K562 (cell line): ENCODE data around the gene YPEL1. TPM values are rescaled to one million over a fixed set of nuclear protein-coding genes. Genes with fewer than 3 reads are reported as not detected.

Experiments
- CBX1 ChIP-seq: sonication (generic); IDR thresholded peaks from 2 replicates; pipeline ENCODE4 v1.6.1; 2016; ENCODE audit warnings: antibody characterized with exemption, low read depth, mild to moderate bottlenecking
- GTF2E2 ChIP-seq: fragments of 200-800 bp; sonication (Bioruptor generic); IDR thresholded peaks from 2 replicates; pipeline ENCODE4 v1.6.1; 2016; ENCODE audit warnings: missing genetic modification characterization, missing compliant biosample characterization
- HOMEZ ChIP-seq: fragments of 250-450 bp; sonication (Bioruptor Pico); IDR thresholded peaks from 2 replicates; pipeline ENCODE4 v1.4.0; 2020; ENCODE audit warnings: mild to moderate bottlenecking, moderate library complexity
- IRF2 ChIP-seq: sonication (generic); formaldehyde crosslinking; IDR thresholded peaks from 2 replicates; pipeline ENCODE4 v1.8.1; 2022; ENCODE audit warnings: mild to moderate bottlenecking, missing genetic modification reagents
- MXD1 ChIP-seq: fragments of 250-450 bp; sonication (Bioruptor Pico); IDR thresholded peaks from 2 replicates; pipeline ENCODE4 v1.8.0; 2021; ENCODE audit warnings: borderline replicate concordance, mild to moderate bottlenecking, moderate library complexity; ENCODE audit not compliant: poor library complexity, severe bottlenecking
- NBN ChIP-seq: fragments of 450-650 bp; IDR thresholded peaks from 2 replicates; pipeline ENCODE4 v1.6.1; 2016; ENCODE audit warnings: low read depth, mild to moderate bottlenecking
- NFYB ChIP-seq: IDR thresholded peaks from 2 replicates; pipeline ENCODE4 v1.6.1; 2011; ENCODE audit warnings: mild to moderate bottlenecking, moderate library complexity; ENCODE audit not compliant: insufficient read length; ENCODE audit errors: extremely low read depth
- NR2C1 ChIP-seq, 2 experiments: fragments of 450-650 bp; IDR thresholded peaks; 2 replicates each; pipeline ENCODE4 v1.6.1; 2017; ENCODE audit warnings: mild to moderate bottlenecking in 2 of 2, antibody characterized with exemption in 1 of 2, inconsistent platforms in 1 of 2, missing compliant biosample characterization in 1 of 2, missing genetic modification characterization in 1 of 2
- POLR2G ChIP-seq: fragments of 200-400 bp; formaldehyde crosslinking; IDR thresholded peaks from 2 replicates; pipeline ENCODE4 v1.6.1; 2017; ENCODE audit warnings: low read depth, mild to moderate bottlenecking, antibody characterized with exemption, low read length, moderate library complexity
- PRDM10 ChIP-seq: fragments of 450-650 bp; IDR thresholded peaks from 2 replicates; pipeline ENCODE4 v1.6.1; 2018; ENCODE audit not compliant: partially characterized antibody
- RBM17 ChIP-seq: fragments of 200-400 bp; formaldehyde crosslinking; IDR thresholded peaks from 2 replicates; pipeline ENCODE4 v1.6.1; 2017; ENCODE audit warnings: low read depth, mild to moderate bottlenecking, low read length, borderline replicate concordance
- SUPT5H ChIP-seq: fragments of 450-650 bp; IDR thresholded peaks from 2 replicates; pipeline ENCODE4 v1.6.1; 2016
- TBL1XR1 ChIP-seq, 2 experiments: IDR thresholded peaks; 2 replicates each; pipeline ENCODE4 v1.6.1; 2012; ENCODE audit warnings: improper control_type of control experiment in 2 of 2, low read length in 2 of 2, mild to moderate bottlenecking in 1 of 2
- TFE3 ChIP-seq: fragments of 450-650 bp; formaldehyde crosslinking; IDR thresholded peaks from 2 replicates; pipeline ENCODE4 v1.4.0; 2020; ENCODE audit warnings: mild to moderate bottlenecking, mixed read lengths
- XRCC5 ChIP-seq: fragments of 200-400 bp; formaldehyde crosslinking; IDR thresholded peaks from 2 replicates; pipeline ENCODE4 v1.6.1; 2017; ENCODE audit warnings: low read depth, mild to moderate bottlenecking, low read length
- ZNF511 ChIP-seq: sonication (generic); formaldehyde crosslinking; IDR thresholded peaks from 2 replicates; pipeline ENCODE4 v1.8.0; 2022; ENCODE audit warnings: mild to moderate bottlenecking, missing genetic modification reagents
- polyA plus RNA-seq, 8 experiments: library from polyadenylated mRNA; depleted of rRNA in 4 of 8; stranded (reverse) in 5 of 8; unstranded in 3 of 8; fragments of >200 nt; fragmentation: Nextera tagmentation in 2 of 8; fragmentation: Illumina TruSeq in 1 of 8; extraction: Ambion mirVana in 2 of 8; extraction: Trizol in 1 of 8; gene quantifications; 2 replicates each; pipeline versions ENCODE4 v1.2.1 to v1.2.3, GENCODE V29; 2011 to 2014; ENCODE audit warnings: inconsistent platforms in 1 of 8, missing spikeins in 1 of 8
- total RNA-seq, 7 experiments: library from RNA; depleted of rRNA in 6 of 7; stranded (reverse); fragments of >200 nt in 6 of 7; fragmentation: Illumina TruSeq in 2 of 7; extraction: Trizol in 2 of 7; gene quantifications; 2 replicates each; pipeline versions ENCODE4 v1.2.1 to v1.2.3, GENCODE V29; 2011 to 2021; ENCODE audit warnings: low replicate concordance in 1 of 7

Gene YPEL1
- total and polyA plus RNA-seq, 9 of the 15 experiments (the other 6 are each of a cell fraction or from before 2014, with no cell fraction given): 0.07 to 2.2 (median 0.46) TPM

- TF ChIP-seq PRDM10: no peak
- no peak; the same call in 1 of the 2 replicates for TF ChIP-seq HOMEZ
- no peak for TF ChIP-seq NR2C1 (IDR thresholded peaks at IDR 0.05)
- no peak for TF ChIP-seq NR2C1 (tag; IDR thresholded peaks at IDR 0.05)
- no peak for TF ChIP-seq GTF2E2 (tag)
- TF ChIP-seq IRF2: no peak
- TF ChIP-seq NFYB: no peak
- TF ChIP-seq CBX1: no peak
- 0 out of 2 replicates have a peak, but pooled peaks have one; percentile 1 for TF ChIP-seq TFE3 (CRISPR knock-in tag)
- TF ChIP-seq SUPT5H: no peak
- TF ChIP-seq POLR2G: no peak
- TF ChIP-seq XRCC5: no peak
- TF ChIP-seq ZNF511 (CRISPR knock-in tag): no peak
- TF ChIP-seq NBN: no peak
- no peak for TF ChIP-seq MXD1 (CRISPR knock-in tag)
- 0 out of 4 replicates have a peak, but pooled peaks of 1 of the 2 experiments have one; percentile 56 for TF ChIP-seq TBL1XR1 (IDR thresholded peaks at IDR 0.05; ENCODE audit: low read length in 2 of 2)
- TF ChIP-seq RBM17: no peak
Observed at GRCh38 chr22:21698430-21699329, 36.9 kb downstream of the YPEL1 start (continued).
